AG09309 (cell line): ENCODE data around the gene RNF19B.
"Not testable (repeated sequence)": the region's sequence is repeated elsewhere in the genome, so short reads cannot be mapped to it uniquely, and the experiment has no call there.

Source experiments
- DNase-seq: peaks from one replicate; pipeline ENCODE4 v3.0.0-alpha.2; 2010; ENCODE audit warnings: low read depth
- H3K4me3 ChIP-seq: 2 replicates; pipeline ENCODE4 v1.5.1; 2011; ENCODE audit warnings: mild to moderate bottlenecking, low read depth, low read length, moderate library complexity; ENCODE audit not compliant: control insufficient read depth
- CTCF ChIP-seq: IDR thresholded peaks from 2 replicates; pipeline ENCODE4 v1.5.1; 2011; ENCODE audit warnings: mild to moderate bottlenecking, low read depth, low read length, inconsistent platforms; ENCODE audit not compliant: insufficient read depth, control insufficient read depth; ENCODE audit errors: missing control alignments

RNF19B gene

DNA sequence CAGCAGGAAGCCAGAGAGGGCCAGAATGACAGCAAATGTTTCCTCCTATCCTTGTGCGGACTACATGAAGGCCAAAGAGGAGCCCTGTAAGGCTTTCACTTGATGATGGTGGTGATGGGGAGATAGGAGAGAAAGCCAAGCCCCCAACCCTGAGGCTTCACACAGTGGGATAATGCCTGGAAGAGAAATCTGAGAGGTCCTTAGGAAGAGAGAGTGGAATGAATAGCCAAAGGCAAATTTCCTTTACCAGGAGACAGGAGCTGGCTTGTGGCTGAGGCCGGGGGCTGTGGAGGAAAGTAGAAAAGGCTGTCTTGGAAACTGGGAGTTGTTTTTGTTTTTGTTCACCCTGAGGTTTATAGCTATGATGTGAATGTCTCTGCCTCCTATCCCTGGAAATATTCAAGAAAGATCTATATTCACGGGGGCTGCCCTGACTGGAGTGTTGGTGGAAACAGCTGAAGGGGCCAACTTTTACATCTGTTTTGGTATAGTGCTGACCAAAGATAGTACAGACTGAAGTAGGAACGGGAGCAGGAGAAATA is 13.0 kb upstream of the RNF19B start:
- no peak for TF ChIP-seq CTCF
- DNase-seq: no peak
- no peak overlapping the region for H3K4me3 ChIP-seq

GRCh38 chr1:32975055-32975454 is 10.4 kb upstream of the RNF19B start:
- DNase-seq, H3K4me3 ChIP-seq: not testable (repeated sequence)

GRCh38 chr1:32973458-32973857 is 8.8 kb upstream of the RNF19B start:
- peak overlapping the region; percentile 42 for H3K4me3 ChIP-seq
- not testable (repeated sequence) for DNase-seq

GRCh38 chr1:32972814-32973428 is 8.3 kb upstream of the RNF19B start:
- no peak for TF ChIP-seq CTCF
- no peak for DNase-seq
- H3K4me3 ChIP-seq: peak overlapping the region; percentile 42

DNA sequence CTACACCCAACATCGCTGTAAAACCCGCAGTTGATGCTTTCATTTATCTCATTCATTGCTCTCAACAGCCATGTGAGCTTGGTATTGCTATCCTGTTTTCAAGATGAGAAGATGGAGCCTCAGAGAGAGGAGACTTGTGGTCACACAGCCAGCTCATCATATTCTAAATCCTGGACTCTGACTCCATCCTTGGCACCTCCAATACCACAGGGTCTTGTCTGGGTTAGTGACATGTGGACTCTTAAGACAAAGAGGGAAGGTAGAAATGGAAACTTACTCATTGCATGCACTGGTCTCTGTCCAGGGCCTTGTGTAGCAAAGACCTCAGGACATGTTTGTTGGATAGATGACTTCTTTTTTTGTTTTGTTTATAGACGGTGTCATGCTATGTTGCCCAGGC is 7.0 kb upstream of the RNF19B start:
- DNase-seq: no peak
- no peak overlapping the region for H3K4me3 ChIP-seq
- TF ChIP-seq CTCF: no peak

DNA sequence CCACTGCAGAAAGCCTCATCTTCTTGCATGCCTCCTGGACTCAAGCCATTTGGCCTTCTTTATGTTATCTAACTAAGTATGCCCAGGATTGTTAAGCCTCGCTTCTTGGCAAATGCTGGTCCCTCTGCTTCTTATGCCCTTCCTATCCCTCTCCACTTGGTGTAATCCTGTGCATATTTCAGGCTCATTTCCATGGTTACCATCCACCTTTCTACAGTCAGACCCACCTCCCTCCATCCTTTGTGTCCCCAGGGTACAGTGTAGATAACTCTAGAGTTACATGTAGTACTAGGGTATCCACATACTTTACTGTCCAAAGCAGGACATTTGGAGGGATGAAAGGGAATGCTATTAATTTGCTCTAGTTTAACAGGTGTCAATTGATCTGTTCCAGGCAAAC is 6.5 kb upstream of the RNF19B start:
- TF ChIP-seq CTCF: no peak
- no peak overlapping the region for H3K4me3 ChIP-seq
- DNase-seq: no peak

GRCh38 chr1:32969566-32969965 is 5.0 kb upstream of the RNF19B start:
- DNase-seq: no peak
- H3K4me3 ChIP-seq: no peak overlapping the region
- TF ChIP-seq CTCF: no peak
